K562 (cell line): Measurements from ENCODE around the gene TRERF1. TPM values are rescaled to one million over a fixed set of nuclear protein-coding genes. Genes with fewer than 3 reads are reported as not detected.

ENCODE experiments used
- ATAC-seq: fragments of 200-7000 bp; cut with Tn5 transposase; 3 replicates; pipeline ENCODE4 v1.9.1; 2020; ENCODE audit warnings: moderate library complexity
- BruUV-seq: library from RNA; stranded (reverse); fragments of 400-500 nt; replicated peaks from 2 replicates; lab custom pipeline; 2021; lab: Mats Ljungman, UMichigan
- CTCF ChIA-PET: fragments of 300-600 bp; formaldehyde crosslinking; extraction: SDS; loops from one replicate; lab custom pipeline; 2021; ENCODE audit warnings: low intra/inter-chr PET ratio; lab: Yijun Ruan, JAX
- POLR2A ChIA-PET: fragments of 300-600, 350-650 bp; sonication (Branson Sonifier 250); formaldehyde crosslinking; extraction: SDS; loops from one replicate; lab custom pipeline; 2021; ENCODE audit warnings: antibody characterized with exemption, inconsistent platforms; lab: Yijun Ruan, JAX
- DNase-seq, 4 experiments: peaks; one replicate each; pipeline versions ENCODE4 v3.0.0 to v3.0.0-alpha.2; 2011 to 2018; ENCODE audit warnings: low spot score in 3 of 4, mixed read lengths in 3 of 4; ENCODE audit errors: extremely low read depth in 1 of 4
- FAIRE-seq: peaks from 2 replicates; lab custom pipeline; 2011; peaks lifted over from hg19 to GRCh38; lab: Jason Lieb, UNC
- H2AFZ ChIP-seq: 2 replicates; pipeline ENCODE4 v1.6.0; 2011; ENCODE audit warnings: low read depth, low read length, control low read depth, inconsistent platforms
- H3K27ac ChIP-seq: fragments of 200-600 bp; 3 replicates; pipeline ENCODE4 v1.8.0; 2011; ENCODE audit warnings: low read depth, mild to moderate bottlenecking, control low read depth, inconsistent platforms, low read length, moderate library complexity, mixed read lengths; ENCODE audit errors: extremely low read depth
- H3K27me3 ChIP-seq, 2 experiments: fragments of 300-600 bp in 1 of 2; 2 replicates in 1 of 2; 3 replicates in 1 of 2; pipeline versions ENCODE4 v1.6.0 to v1.8.0; 2011; ENCODE audit warnings: inconsistent platforms in 2 of 2, low read length in 2 of 2, mild to moderate bottlenecking in 1 of 2, mixed read lengths in 1 of 2, moderate library complexity in 1 of 2; ENCODE audit not compliant: control insufficient read depth in 2 of 2, insufficient read depth in 2 of 2
- H3K36me3 ChIP-seq: fragments of 300-600 bp; 3 replicates; pipeline ENCODE4 v1.8.0; 2011; ENCODE audit warnings: mild to moderate bottlenecking, low read length, inconsistent platforms; ENCODE audit not compliant: control insufficient read depth, insufficient read depth
- H3K4me1 ChIP-seq, 2 experiments: fragments of 200-600 bp in 1 of 2; replicated peaks in 1 of 2; 2 replicates in 1 of 2; 3 replicates in 1 of 2; pipeline versions ENCODE4 v1.5.1 to v1.8.0; 2011; ENCODE audit warnings: inconsistent platforms in 2 of 2, low read length in 2 of 2, mild to moderate bottlenecking in 1 of 2, mixed read lengths in 1 of 2, moderate library complexity in 1 of 2; ENCODE audit not compliant: control insufficient read depth in 2 of 2, insufficient read depth in 2 of 2
- H3K4me2 ChIP-seq: 2 replicates; pipeline ENCODE4 v1.6.1; 2011; ENCODE audit warnings: low read length, control low read depth, inconsistent platforms, mixed read lengths; ENCODE audit not compliant: insufficient read depth
- H3K4me3 ChIP-seq: fragments of 200-600 bp; sonication (generic), shearing (Covaris generic); 2 replicates; pipeline ENCODE4 v1.5.1; 2016; ENCODE audit warnings: control low read depth, inconsistent platforms
- H3K79me2 ChIP-seq: fragments of 200-600 bp; 3 replicates; pipeline ENCODE4 v1.8.0; 2011; ENCODE audit warnings: low read length, inconsistent platforms; ENCODE audit not compliant: control insufficient read depth, insufficient read depth
- H3K9ac ChIP-seq, 2 experiments: 2 replicates each; pipeline versions ENCODE4 v1.6.0 to v1.6.1; 2011; ENCODE audit warnings: low read depth in 2 of 2, low read length in 2 of 2, control low read depth in 1 of 2, inconsistent platforms in 1 of 2, mild to moderate bottlenecking in 1 of 2, mixed read lengths in 1 of 2; ENCODE audit not compliant: insufficient read depth in 1 of 2
- H3K9me1 ChIP-seq: one replicate; pipeline ENCODE4 v1.6.0; 2011; ENCODE audit warnings: inconsistent platforms, mild to moderate bottlenecking, low read length, moderate library complexity; ENCODE audit not compliant: control insufficient read depth, insufficient read depth
- H3K9me3 ChIP-seq: replicated peaks from 2 replicates; pipeline ENCODE4 v1.5.1; 2011; ENCODE audit warnings: low read depth, low read length, inconsistent platforms; ENCODE audit not compliant: control insufficient read depth, insufficient read depth
- H4K20me1 ChIP-seq: replicated peaks from 2 replicates; pipeline ENCODE4 v1.6.1; 2011; ENCODE audit warnings: low read length, inconsistent platforms, mixed read lengths; ENCODE audit not compliant: control insufficient read depth, insufficient read depth
- C11orf30 ChIP-seq: fragments of 450-650 bp; IDR thresholded peaks from 2 replicates; pipeline ENCODE4 v1.6.1; 2016; ENCODE audit warnings: low read depth, mild to moderate bottlenecking
- E4F1 ChIP-seq: fragments of 250-450 bp; sonication (Bioruptor Pico); IDR thresholded peaks from 2 replicates; pipeline ENCODE4 v1.5.0; 2021; ENCODE audit warnings: mild to moderate bottlenecking, borderline replicate concordance
- FOSL1 ChIP-seq: fragments of 200-800 bp; sonication (Bioruptor generic); conservative IDR thresholded peaks from 2 replicates; pipeline ENCODE4 v1.6.1; 2016; ENCODE audit warnings: missing genetic modification characterization, missing compliant biosample characterization
- HES1 ChIP-seq: fragments of 450-650 bp; IDR thresholded peaks from 2 replicates; pipeline ENCODE4 v1.6.1; 2016; ENCODE audit warnings: low read depth, mild to moderate bottlenecking, moderate library complexity
- HNRNPLL ChIP-seq: fragments of 200-400 bp; formaldehyde crosslinking; IDR thresholded peaks from 2 replicates; pipeline ENCODE4 v1.6.1; 2017; ENCODE audit warnings: low read length, low read depth, mild to moderate bottlenecking; ENCODE audit not compliant: poor library complexity, severe bottlenecking
- JUND ChIP-seq, 2 experiments: IDR thresholded peaks; 2 replicates in 1 of 2; 3 replicates in 1 of 2; pipeline ENCODE4 v1.6.1; 2011; ENCODE audit warnings: borderline replicate concordance in 2 of 2, low read depth in 2 of 2, low read length in 2 of 2, improper control_type of control experiment in 1 of 2, missing biosample characterization in 1 of 2, missing genetic modification characterization in 1 of 2, missing genetic modification reagents in 1 of 2
- MAFF ChIP-seq: IDR thresholded peaks from 2 replicates; pipeline ENCODE4 v1.6.1; 2012; ENCODE audit warnings: low read length, improper control_type of control experiment
- MAFG ChIP-seq: fragments of 450-650 bp; conservative IDR thresholded peaks from 2 replicates; pipeline ENCODE4 v1.6.1; 2016; ENCODE audit warnings: missing genetic modification characterization, missing compliant biosample characterization
- MAFK ChIP-seq: IDR thresholded peaks from 2 replicates; pipeline ENCODE4 v1.6.1; 2011; ENCODE audit warnings: low read length, improper control_type of control experiment
- NBN ChIP-seq: fragments of 450-650 bp; IDR thresholded peaks from 2 replicates; pipeline ENCODE4 v1.6.1; 2016; ENCODE audit warnings: low read depth, mild to moderate bottlenecking
- NFE2 ChIP-seq: IDR thresholded peaks from 2 replicates; pipeline ENCODE4 v1.6.1; 2014; ENCODE audit warnings: antibody characterized with exemption, low read depth
- SRSF7 ChIP-seq: fragments of 200-400 bp; formaldehyde crosslinking; optimal IDR thresholded peaks from 2 replicates; pipeline ENCODE3; 2017; ENCODE audit warnings: mild to moderate bottlenecking, low read depth, low read length
- ZKSCAN1 ChIP-seq: fragments of 150-350 bp; IDR thresholded peaks from 2 replicates; pipeline ENCODE4 v1.6.1; 2016; ENCODE audit warnings: low read depth, low read length
- ZNF316 ChIP-seq: fragments of 450-650 bp; IDR thresholded peaks from 2 replicates; pipeline ENCODE4 v1.6.1; 2016
- WGBS: fragments of 100-300 bp; shearing (Covaris generic); methylation state at CpG from one replicate; pipeline ENCODE4 v1.1.6; 2016; ENCODE audit warnings: low coverage, mixed read lengths; ENCODE audit not compliant: insufficient coverage; ENCODE audit errors: missing lambda C conversion rate; 5-methylcytosine and 5-hydroxymethylcytosine counted together
- in situ Hi-C: fragments of 300-500 bp; cut with MboI; formaldehyde crosslinking; loops from 4 replicates; pipeline ENCODE4 v1.15.0; 2018; ENCODE audit warnings: inconsistent platforms, mixed read lengths
- intact Hi-C: fragments of 100-400 bp; cut with micrococcal nuclease; formaldehyde crosslinking; loops from 2 replicates; pipeline ENCODE4 v1.14.2; 2022
- polyA plus RNA-seq, 8 experiments: library from polyadenylated mRNA; depleted of rRNA in 4 of 8; stranded (reverse) in 5 of 8; unstranded in 3 of 8; fragments of >200 nt; fragmentation: Nextera tagmentation in 2 of 8; fragmentation: Illumina TruSeq in 1 of 8; extraction: Ambion mirVana in 2 of 8; extraction: Trizol in 1 of 8; gene quantifications; 2 replicates each; pipeline versions ENCODE4 v1.2.1 to v1.2.3, GENCODE V29; 2011 to 2014; ENCODE audit warnings: inconsistent platforms in 1 of 8, missing spikeins in 1 of 8
- total RNA-seq, 7 experiments: library from RNA; depleted of rRNA in 6 of 7; stranded (reverse); fragments of >200 nt in 6 of 7; fragmentation: Illumina TruSeq in 2 of 7; extraction: Trizol in 2 of 7; gene quantifications; 2 replicates each; pipeline versions ENCODE4 v1.2.1 to v1.2.3, GENCODE V29; 2011 to 2021; ENCODE audit warnings: low replicate concordance in 1 of 7

Gene TRERF1
- total and polyA plus RNA-seq, 9 of the 15 experiments (the other 6 are each of a cell fraction or from before 2014, with no cell fraction given), result 0.04 to 0.20 (median 0.07) TPM; not detected in 3

- TF ChIP-seq NBN (no peak), HES1 (no peak)
Observed at GRCh38 chr6:42333612-42334011, 118.1 kb downstream of the TRERF1 start (continued).

GRCh38 chr6:42332916-42333315 is 118.8 kb downstream of the TRERF1 start:
- POLR2A ChIA-PET, result interaction anchor here (0.9 kb wide), 1 partner anchor 45 kb away, joined by 3 read pairs; no protein-coding TSS in a partner anchor
- H4K20me1 ChIP-seq, result no peaks in the 10 kb centered on the region; the same call in 1 of the 2 replicates
- H3K4me3 ChIP-seq, result no peak overlapping the region
- H3K4me2 ChIP-seq, result no peak overlapping the region
- H3K27ac ChIP-seq, result no peak overlapping the region
- H3K9ac ChIP-seq, result no peak overlapping the region
- FAIRE-seq, result no peak
- no peaks in the 10 kb centered on the region for H3K4me1 ChIP-seq
- H3K9me1 ChIP-seq, result no peaks in the 10 kb centered on the region
- no peak for DNase-seq
- CTCF ChIA-PET, result no interaction called here
- intact Hi-C loops, result no loop called here
- no TSS peak for BruUV-seq
- H3K79me2 ChIP-seq, result no peaks in the 10 kb centered on the region
- H3K27me3 ChIP-seq, result peaks cover 61 to 83% of the 10 kb centered on the region in 2 experiments
- TF ChIP-seq FOSL1 (tag), result peak; percentile 46
- TF ChIP-seq NFE2, result peak; percentile 86
- TF ChIP-seq ZNF316, result peak; percentile 83
- peak; percentile 74; the same call in 1 of the 2 replicates for TF ChIP-seq C11orf30
- 0 out of 2 replicates have a peak, but pooled peaks have one; percentile 8 for TF ChIP-seq JUND (IDR thresholded peaks at IDR 0.05; ENCODE audit: borderline replicate concordance, low read depth, low read length)
- TF ChIP-seq JUND (tag; IDR thresholded peaks at IDR 0.05; ENCODE audit: borderline replicate concordance, low read depth, low read length), result no peak
- peak; percentile 44; the same call in 1 of the 2 replicates for TF ChIP-seq MAFK
- TF ChIP-seq ZKSCAN1, result peak; percentile 95
- TF ChIP-seq HNRNPLL, result no peak
- peak; percentile 61; the same call in 1 of the 2 replicates for TF ChIP-seq MAFF
- peak; percentile 76 for TF ChIP-seq MAFG (tag)
- no peak for TF ChIP-seq SRSF7
- no peak for TF ChIP-seq E4F1 (CRISPR knock-in tag)
- no peaks in the 10 kb centered on the region for H3K9me3 ChIP-seq
- no peaks in the 10 kb centered on the region for H3K36me3 ChIP-seq
- no peak overlapping the region for H2AFZ ChIP-seq
- in situ Hi-C loops, result no loop called here
- WGBS, result 5% methylated on average over 4 of the region's 4 CpGs
- ATAC-seq, result no peak
